ENCODE data around the gene TIGAR. TPM values are rescaled to one million over a fixed set of nuclear protein-coding genes. Genes with fewer than 3 reads are reported as not detected.

Gene TIGAR
- total RNA-seq, 1 donor, result 20.7 TPM

- DNase-seq (ENCODE audit: low read depth), result no peak
- TF ChIP-seq, protein P1, sequence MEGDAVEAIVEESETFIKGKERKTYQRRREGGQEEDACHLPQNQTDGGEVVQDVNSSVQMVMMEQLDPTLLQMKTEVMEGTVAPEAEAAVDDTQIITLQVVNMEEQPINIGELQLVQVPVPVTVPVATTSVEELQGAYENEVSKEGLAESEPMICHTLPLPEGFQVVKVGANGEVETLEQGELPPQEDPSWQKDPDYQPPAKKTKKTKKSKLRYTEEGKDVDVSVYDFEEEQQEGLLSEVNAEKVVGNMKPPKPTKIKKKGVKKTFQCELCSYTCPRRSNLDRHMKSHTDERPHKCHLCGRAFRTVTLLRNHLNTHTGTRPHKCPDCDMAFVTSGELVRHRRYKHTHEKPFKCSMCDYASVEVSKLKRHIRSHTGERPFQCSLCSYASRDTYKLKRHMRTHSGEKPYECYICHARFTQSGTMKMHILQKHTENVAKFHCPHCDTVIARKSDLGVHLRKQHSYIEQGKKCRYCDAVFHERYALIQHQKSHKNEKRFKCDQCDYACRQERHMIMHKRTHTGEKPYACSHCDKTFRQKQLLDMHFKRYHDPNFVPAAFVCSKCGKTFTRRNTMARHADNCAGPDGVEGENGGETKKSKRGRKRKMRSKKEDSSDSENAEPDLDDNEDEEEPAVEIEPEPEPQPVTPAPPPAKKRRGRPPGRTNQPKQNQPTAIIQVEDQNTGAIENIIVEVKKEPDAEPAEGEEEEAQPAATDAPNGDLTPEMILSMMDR (IDR thresholded peaks at IDR 0.05; ENCODE audit: insufficient read depth, low read depth, low read length), result no peak
- H3K4me3 ChIP-seq (ENCODE audit: low read depth, low read length), result no peak overlapping the region
These were observed 2.4 kb downstream of the TIGAR start for GRCh38 chr12:4323396-4323795.

GRCh38 chr12:4324366-4324765 is 3.4 kb downstream of the TIGAR start:
- DNase-seq (ENCODE audit: low read depth), result peak; percentile 57
- TF ChIP-seq, protein P1 (IDR thresholded peaks at IDR 0.05; ENCODE audit: insufficient read depth, low read depth, low read length), result no peak
- H3K4me3 ChIP-seq (ENCODE audit: low read depth, low read length), result no peak overlapping the region

GRCh38 chr12:4325966-4326365 is 5.0 kb downstream of the TIGAR start:
- no peak overlapping the region for H3K4me3 ChIP-seq (ENCODE audit: low read depth, low read length)
- no peak for DNase-seq (ENCODE audit: low read depth)
- TF ChIP-seq, protein P1 (IDR thresholded peaks at IDR 0.05; ENCODE audit: insufficient read depth, low read depth, low read length), result no peak

- TF ChIP-seq, protein P1 (IDR thresholded peaks at IDR 0.05; ENCODE audit: insufficient read depth, low read depth, low read length), result no peak
- no peak for DNase-seq (ENCODE audit: low read depth)
These were observed 6.3 kb downstream of the TIGAR start for GRCh38 chr12:4327293-4327692.

DNA sequence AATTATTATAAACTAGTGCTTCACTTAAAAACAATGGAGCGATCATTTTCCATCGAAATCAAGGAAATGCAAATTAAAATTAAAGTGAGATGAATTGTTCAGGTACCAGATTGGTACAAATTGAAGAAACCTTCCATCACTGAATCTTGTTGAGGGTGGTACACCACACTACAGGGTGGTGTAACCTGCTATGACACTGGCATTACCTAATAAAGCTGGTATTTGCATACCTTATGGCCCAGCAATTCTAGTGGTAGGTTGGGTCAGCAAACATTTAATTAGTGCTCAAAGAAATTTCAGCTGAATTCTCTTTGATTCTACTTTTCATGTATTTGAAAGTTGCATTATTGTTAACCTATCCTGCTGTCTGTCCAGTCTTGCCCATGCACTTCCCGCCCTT is 9.2 kb downstream of the TIGAR start:
- DNase-seq (ENCODE audit: low read depth), result no peak
- TF ChIP-seq, protein P1 (IDR thresholded peaks at IDR 0.05; ENCODE audit: insufficient read depth, low read depth, low read length), result no peak
- H3K4me3 ChIP-seq (ENCODE audit: low read depth, low read length), result no peak overlapping the region

More at GRCh38 chr12:4327293-4327692, 6.3 kb downstream of the TIGAR start:
- H3K4me3 ChIP-seq (ENCODE audit: low read depth, low read length), result no peak overlapping the region

DNA sequence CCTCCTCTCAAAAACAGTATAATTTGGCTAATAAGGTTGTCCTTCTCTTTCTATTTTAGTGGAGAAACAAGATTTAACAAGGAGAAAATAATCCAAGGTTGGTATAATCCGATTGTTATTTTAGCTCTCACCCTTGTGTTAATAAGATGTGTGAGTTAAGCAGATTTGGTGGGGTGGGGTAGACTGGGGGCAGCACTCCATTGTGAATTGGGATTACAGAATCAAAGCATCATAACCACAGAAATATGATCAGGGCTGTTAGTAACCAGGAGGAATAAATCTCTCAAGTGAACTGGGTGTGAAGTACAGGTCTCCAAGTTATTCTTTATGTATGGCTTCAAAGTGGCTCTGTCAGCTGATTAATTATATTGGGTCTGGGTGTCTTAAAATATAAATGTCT is 10.2 kb downstream of the TIGAR start:
- TF ChIP-seq, protein P1 (IDR thresholded peaks at IDR 0.05; ENCODE audit: insufficient read depth, low read depth, low read length), result no peak
- H3K4me3 ChIP-seq (ENCODE audit: low read depth, low read length), result no peak overlapping the region
- DNase-seq (ENCODE audit: low read depth), result no peak

GRCh38 chr12:4331842-4332241 is 10.8 kb downstream of the TIGAR start:
- TF ChIP-seq, protein P1 (IDR thresholded peaks at IDR 0.05; ENCODE audit: insufficient read depth, low read depth, low read length), result no peak
- DNase-seq (ENCODE audit: low read depth), result no peak

More at GRCh38 chr12:4331842-4332241, 10.8 kb downstream of the TIGAR start:
- no peak overlapping the region for H3K4me3 ChIP-seq (ENCODE audit: low read depth, low read length)
